ENCODE results near the gene MTHFR. TPM values are rescaled to one million over a fixed set of nuclear protein-coding genes. Genes with fewer than 3 reads are reported as not detected.

MTHFR gene
- total and polyA plus RNA-seq, 2 of the 8 experiments (the other 6 are each of a cell fraction or from before 2014, with no cell fraction given), result 8.7 to 18.5 TPM

DNA sequence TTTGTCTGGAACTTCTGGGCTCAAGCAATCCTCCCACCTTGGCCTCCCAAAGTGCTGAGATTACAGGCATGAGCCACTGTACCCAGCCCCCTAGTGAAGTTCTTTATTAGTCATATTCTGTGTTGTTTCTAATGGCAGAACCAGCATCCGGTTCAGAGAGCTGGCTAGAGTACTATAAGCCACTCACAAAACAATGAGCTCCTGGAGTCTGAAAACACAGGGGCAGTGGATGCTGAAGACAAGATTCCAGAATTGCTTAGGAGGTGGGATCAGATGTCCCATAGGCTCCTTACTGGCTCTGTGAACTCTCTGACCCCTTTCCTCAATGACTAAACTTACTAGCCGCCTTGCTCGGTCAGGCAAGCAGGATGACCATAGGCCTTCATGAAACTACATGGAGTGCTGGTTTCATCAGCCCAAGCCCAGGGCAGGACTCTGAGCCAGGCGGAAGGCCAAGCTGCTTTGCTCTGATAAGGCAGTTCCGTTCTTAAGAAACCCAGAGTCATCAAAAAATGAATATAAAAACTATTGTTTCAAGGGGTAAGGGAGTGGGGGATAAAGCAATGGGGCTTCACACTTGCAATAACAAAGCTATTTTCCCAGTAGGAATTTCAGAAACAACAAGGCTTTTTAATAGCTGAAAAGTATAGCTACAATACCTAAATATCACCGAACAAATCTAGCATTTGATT is 8.1 kb downstream of the MTHFR start:
- H2BK12ac ChIP-seq (ENCODE audit: low read depth, low read length), result no peak overlapping the region
- no peaks in the 10 kb centered on the region for H3K27me3 ChIP-seq (replicated peaks in 1 of 4; ENCODE audit: control insufficient read depth in 3 of 4, extremely low read depth in 1 of 4, insufficient read depth in 3 of 4, low read length in 3 of 4)
- H4K91ac ChIP-seq (replicated peaks; ENCODE audit: insufficient read length, low read length), result no peak overlapping the region
- no peak overlapping the region for H3K14ac ChIP-seq (ENCODE audit: insufficient read length)
- DNase-seq (ENCODE audit: low read depth in 1 of 2, low spot score in 2 of 2), result no peak
- H2BK20ac ChIP-seq (ENCODE audit: low read length), result no peak overlapping the region
- H2BK15ac ChIP-seq (ENCODE audit: low read length), result no peak overlapping the region
- no peak overlapping the region for H3K4ac ChIP-seq (replicated peaks; ENCODE audit: insufficient read length, low read depth, low read length)
- no peak overlapping the region for H3K4me2 ChIP-seq (ENCODE audit: insufficient read depth in 1 of 2, low read depth in 2 of 2, low read length in 2 of 2)
- POLR2A ChIA-PET (ENCODE audit: partially characterized antibody), result interaction anchor here (0.8 to 1.8 kb wide), 5 partner anchors 9 to 18 kb away, joined by 3 to 8 read pairs (median 3); partner anchors contain the start of gene CLCN6
- H3K27ac ChIP-seq (ENCODE audit: low read depth, low read length), result no peak overlapping the region
- no peak overlapping the region for H2BK5ac ChIP-seq (ENCODE audit: low read depth, low read length)
- peaks cover 8 to 25% (median 19%) of the 10 kb centered on the region in 4 experiments for H3K36me3 ChIP-seq (ENCODE audit: control insufficient read depth in 2 of 4, insufficient read depth in 4 of 4, low read length in 3 of 4)
- no peak overlapping the region for H2BK120ac ChIP-seq (replicated peaks; ENCODE audit: low read depth, low read length)
- H4K5ac ChIP-seq (ENCODE audit: insufficient read length, low read depth, low read length), result no peak overlapping the region
- 89% methylated on average over 6 of the region's 6 CpGs; no CpG with 5 or more reads in 1 of the 2 experiments for WGBS, 2 experiments (ENCODE audit: extremely low coverage in 1 of 2, insufficient coverage in 1 of 2, insufficient read length in 1 of 2, insufficient replicate concordance in 2 of 2, low coverage in 1 of 2, low lambda C conversion rate in 2 of 2, missing lambda C conversion rate in 1 of 2)
- no peak overlapping the region for H3K4me3 ChIP-seq (ENCODE audit: extremely low read depth in 1 of 4, insufficient read depth in 2 of 4, low read depth in 3 of 4, low read length in 4 of 4)
- H3K9ac ChIP-seq (replicated peaks in 1 of 4; ENCODE audit: extremely low read depth in 1 of 4, low read depth in 3 of 4, low read length in 3 of 4), result no peak overlapping the region
- no peak overlapping the region for H4K8ac ChIP-seq (ENCODE audit: extremely low read depth, insufficient read depth, low read length)
- H4K20me1 ChIP-seq (replicated peaks in 1 of 2; ENCODE audit: control insufficient read depth in 1 of 2, insufficient read depth in 2 of 2, low read length in 2 of 2), result peaks cover 2 to 3% of the 10 kb centered on the region in 2 experiments
- CTCF ChIA-PET (ENCODE audit: partially characterized antibody), result interaction anchor here (0.9 to 4.2 kb wide), 3 partner anchors 11 to 147 kb away, joined by 3 to 34 read pairs (median 3); no protein-coding TSS in a partner anchor
- no peaks in the 10 kb centered on the region for H3K23me2 ChIP-seq (ENCODE audit: low read depth, low read length)
- no peak overlapping the region for H3K23ac ChIP-seq (ENCODE audit: insufficient read length)
- no peaks in the 10 kb centered on the region; the same call in 1 of the 2 replicates for H3K79me1 ChIP-seq (ENCODE audit: low read depth, low read length)
- H3K18ac ChIP-seq (ENCODE audit: extremely low read depth, low read length), result no peak overlapping the region
- no peak for FAIRE-seq
- H3K79me2 ChIP-seq (ENCODE audit: control insufficient read depth in 1 of 2, insufficient read depth in 2 of 2, low read length in 2 of 2), result peaks cover 0 to 8% of the 10 kb centered on the region in 2 experiments; a peak in 1 of 4 replicates
- H3K56ac ChIP-seq (replicated peaks; ENCODE audit: insufficient read length, low read depth, low read length), result no peak overlapping the region
- no peaks in the 10 kb centered on the region for H3K9me3 ChIP-seq (ENCODE audit: insufficient read depth in 2 of 2, low read depth in 1 of 2, low read length in 1 of 2)
- no peak overlapping the region for H2AFZ ChIP-seq (ENCODE audit: low read length)
- peaks cover under 1 to 3% (median 2%) of the 10 kb centered on the region in 4 experiments; a peak in 6 of 7 replicates for H3K4me1 ChIP-seq (replicated peaks in 1 of 4; ENCODE audit: control insufficient read depth in 3 of 4, insufficient read depth in 4 of 4, low read length in 3 of 4)
- H2AK5ac ChIP-seq (ENCODE audit: low read depth, low read length), result no peak overlapping the region
- TF ChIP-seq KDM1A (IDR thresholded peaks at IDR 0.05; ENCODE audit: borderline replicate concordance, low read length) (no peak), CTBP2 (IDR thresholded peaks at IDR 0.05; ENCODE audit: borderline replicate concordance, insufficient read depth, insufficient read length, low read length) (no peak), BACH1 (IDR thresholded peaks at IDR 0.05; ENCODE audit: low read length) (no peak), MAX (IDR thresholded peaks at IDR 0.05) (no peak)
- TF ChIP-seq, protein P1, sequence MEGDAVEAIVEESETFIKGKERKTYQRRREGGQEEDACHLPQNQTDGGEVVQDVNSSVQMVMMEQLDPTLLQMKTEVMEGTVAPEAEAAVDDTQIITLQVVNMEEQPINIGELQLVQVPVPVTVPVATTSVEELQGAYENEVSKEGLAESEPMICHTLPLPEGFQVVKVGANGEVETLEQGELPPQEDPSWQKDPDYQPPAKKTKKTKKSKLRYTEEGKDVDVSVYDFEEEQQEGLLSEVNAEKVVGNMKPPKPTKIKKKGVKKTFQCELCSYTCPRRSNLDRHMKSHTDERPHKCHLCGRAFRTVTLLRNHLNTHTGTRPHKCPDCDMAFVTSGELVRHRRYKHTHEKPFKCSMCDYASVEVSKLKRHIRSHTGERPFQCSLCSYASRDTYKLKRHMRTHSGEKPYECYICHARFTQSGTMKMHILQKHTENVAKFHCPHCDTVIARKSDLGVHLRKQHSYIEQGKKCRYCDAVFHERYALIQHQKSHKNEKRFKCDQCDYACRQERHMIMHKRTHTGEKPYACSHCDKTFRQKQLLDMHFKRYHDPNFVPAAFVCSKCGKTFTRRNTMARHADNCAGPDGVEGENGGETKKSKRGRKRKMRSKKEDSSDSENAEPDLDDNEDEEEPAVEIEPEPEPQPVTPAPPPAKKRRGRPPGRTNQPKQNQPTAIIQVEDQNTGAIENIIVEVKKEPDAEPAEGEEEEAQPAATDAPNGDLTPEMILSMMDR (IDR thresholded peaks at IDR 0.05; ENCODE audit: control extremely low read depth in 1 of 3, insufficient read depth in 1 of 3, low read depth in 1 of 3, low read length in 3 of 3), result no peak

All from H1 (cell line).